ENCODE data around the gene ARHGEF37.

Gene ARHGEF37

DNA sequence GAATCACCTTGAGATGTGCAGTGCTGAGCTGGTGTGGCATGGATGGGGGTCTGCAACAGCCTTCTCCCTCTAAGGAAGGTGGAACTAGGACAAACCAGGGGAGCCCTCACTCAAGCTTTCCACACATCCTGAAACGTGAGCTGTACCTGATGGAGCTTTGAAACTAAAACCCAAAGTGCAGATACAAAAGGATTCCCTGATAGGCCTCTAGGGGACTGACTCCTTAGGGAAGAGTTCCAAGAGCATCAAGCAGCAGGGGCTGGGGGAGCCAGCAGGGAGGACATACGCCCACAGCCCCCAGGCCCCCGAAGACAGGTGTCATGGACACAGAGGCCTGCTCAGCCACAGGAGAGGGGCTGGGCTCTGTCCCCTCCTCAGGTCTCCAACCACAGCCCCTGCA is 17.7 kb downstream of the ARHGEF37 start:
- FAIRE-seq (no peak), DNase-seq (ENCODE audit: insufficient read length, low spot score) (no peak)

DNA sequence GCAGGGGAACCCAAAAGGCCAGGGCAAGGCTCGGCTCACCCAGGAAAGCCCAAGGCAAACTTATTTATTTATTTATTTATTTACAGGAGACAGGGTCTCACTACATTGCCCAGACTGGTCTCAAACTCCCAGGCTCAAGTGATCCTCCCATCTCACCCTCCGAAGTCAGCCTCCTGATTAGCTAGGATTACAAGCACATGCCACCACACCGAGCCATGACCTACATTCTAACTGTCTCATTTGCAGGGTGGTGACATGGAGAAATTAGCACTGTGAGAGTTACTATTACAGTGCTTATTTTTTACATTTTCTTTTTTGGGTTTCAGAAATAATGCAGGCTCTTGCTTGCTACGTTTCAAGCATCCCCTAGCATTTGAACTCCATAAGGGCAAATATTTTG is 18.1 kb downstream of the ARHGEF37 start:
- DNase-seq (ENCODE audit: insufficient read length, low spot score) (no peak), FAIRE-seq (no peak)

DNA sequence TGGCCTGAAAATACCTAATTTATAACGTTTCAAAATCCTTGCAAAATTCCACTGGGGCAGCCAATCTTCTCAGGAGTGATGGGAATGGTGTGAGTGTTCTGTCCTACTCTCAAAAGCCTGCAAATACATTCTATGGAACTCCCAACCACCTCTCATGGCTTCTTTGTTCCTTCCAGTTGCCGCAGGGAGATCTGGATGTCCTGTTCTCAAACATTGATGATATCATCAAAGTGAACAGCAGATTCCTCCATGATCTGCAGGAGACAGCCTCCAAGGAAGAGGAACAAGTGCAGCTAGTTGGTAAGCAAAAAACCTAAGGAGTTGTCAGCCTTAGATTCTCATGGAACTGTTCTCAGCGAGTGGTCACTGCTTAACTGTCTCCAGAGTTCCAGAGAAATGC is 19.6 kb downstream of the ARHGEF37 start:
- FAIRE-seq (no peak), DNase-seq (ENCODE audit: insufficient read length, low spot score) (no peak)

DNA sequence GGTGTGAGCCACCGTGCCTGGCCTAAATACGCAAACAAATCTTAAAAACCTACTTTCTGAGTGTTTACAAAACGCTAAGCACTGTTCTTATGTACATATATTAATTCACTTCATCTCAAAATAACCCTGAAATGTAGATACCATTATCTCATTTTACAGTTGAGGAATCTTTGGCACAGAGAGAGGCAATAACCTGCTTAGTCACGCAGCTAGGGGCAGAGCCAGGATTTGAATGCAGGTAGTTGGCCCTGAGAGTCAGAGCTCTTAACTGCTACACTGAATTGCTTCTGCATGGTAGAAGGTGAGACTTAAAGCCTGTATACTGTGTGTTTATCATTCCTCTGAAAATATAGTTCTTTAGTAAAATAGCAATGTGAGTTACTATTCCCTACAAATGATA is 21.9 kb downstream of the ARHGEF37 start:
- FAIRE-seq (no peak), DNase-seq (ENCODE audit: insufficient read length, low spot score) (no peak)

DNA sequence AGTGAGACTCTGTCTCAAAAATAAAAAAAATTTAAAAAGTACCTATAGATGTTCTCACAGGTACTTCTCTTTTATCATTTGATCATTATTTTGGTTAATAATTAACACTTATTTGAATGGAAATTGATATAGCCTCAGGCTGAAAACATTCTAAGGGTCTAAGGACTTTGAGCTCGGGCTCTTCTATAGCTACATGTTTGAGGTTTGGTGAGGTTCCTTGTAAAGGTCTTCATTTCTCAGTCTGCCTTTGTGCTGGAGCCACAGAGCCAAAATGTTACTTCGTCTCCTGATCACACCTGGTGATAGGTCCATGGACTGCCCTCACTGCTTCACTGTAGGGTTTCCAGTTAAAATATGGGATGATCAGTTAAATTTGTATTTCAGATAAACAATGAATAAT is 22.6 kb downstream of the ARHGEF37 start:
- DNase-seq (ENCODE audit: insufficient read length, low spot score) (no peak), FAIRE-seq (no peak)

DNA sequence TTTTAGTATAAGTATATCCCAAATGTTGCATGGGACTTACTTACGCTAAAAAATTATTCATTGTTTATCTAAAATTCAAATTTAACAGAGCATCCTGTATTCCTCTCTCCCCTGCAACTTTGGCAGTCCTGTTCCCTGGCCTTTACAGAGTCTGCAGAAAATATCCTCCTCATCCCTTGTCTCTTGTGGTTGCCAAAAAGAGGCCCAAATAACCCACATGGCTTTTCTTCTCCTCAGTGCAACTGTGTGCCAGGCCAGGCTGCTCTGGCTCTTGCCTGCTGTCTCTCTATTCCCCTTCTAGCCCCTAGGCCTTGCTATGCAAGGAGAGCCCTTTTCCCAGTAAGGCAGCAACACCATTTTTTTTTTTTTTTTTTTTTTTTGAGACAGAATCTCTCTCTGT is 23.0 kb downstream of the ARHGEF37 start:
- no peak for DNase-seq (ENCODE audit: insufficient read length, low spot score)
- no peak for FAIRE-seq

DNA sequence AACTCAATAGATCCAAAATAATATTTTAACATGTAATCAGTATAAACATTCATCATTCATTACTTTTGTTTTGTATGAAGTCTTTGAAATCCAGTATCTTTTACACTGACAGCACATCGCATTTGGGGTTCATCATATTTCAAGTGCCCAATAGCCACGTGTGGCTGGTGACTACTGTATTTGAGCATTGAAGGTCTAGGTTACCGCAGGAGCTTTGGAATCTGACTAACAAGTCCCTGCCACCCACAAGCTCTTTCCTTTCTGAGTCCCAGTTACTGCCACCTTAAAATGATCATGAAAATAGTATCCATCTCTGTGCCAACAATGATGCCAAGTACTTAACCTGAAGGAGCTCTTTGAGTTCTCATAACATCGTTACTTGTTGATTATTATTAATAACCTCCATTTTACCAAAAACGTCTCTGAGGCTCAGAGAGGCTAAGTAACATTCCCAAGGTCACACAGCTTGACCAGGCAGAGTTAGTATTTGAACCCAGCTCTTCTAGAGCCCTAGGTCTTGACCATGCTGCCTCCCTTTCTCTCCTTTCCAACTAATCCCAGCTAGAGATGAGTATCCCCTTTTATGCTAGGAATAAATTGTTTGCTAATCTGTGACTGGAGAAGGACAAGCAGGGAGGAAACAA is 24.2 kb downstream of the ARHGEF37 start:
- DNase-seq (ENCODE audit: insufficient read length, low spot score) (no peak), FAIRE-seq (no peak)

DNA sequence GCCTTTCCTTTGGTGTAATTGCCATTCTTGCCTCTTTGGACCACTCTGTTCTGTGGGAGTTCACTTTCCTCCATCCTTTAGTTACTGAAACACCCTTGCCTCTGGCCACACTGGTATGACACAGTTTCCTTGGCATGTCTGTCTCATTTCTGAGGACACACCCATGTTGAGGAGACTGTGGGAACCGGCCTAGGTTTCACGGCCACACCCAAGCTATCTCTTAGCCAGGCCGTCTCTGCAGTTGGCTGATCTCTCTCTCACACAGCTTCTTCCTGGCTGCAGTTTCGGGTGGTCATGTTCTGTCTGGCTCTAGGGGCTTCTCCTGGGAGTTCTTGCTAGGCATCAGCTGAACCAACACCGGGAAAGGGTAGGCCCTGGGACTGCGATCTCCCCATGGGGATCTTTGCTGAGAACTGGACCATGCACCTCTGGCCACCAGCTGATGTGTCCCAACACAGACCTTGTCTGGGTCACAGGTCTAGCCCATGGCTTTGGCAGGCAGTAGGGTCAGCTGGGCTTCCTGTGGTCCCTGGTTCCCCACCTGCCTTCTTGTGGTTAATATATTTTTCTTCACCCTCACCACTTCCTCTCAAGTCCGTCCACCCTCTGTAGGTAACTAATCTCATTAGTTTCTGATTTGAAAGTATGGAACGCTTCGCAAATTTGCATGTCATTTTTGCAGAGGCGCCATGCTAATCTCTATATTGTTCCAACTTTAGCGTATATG is 24.9 kb downstream of the ARHGEF37 start:
- DNase-seq (ENCODE audit: insufficient read length, low spot score) (peak; percentile 69), FAIRE-seq (no peak)

DNA sequence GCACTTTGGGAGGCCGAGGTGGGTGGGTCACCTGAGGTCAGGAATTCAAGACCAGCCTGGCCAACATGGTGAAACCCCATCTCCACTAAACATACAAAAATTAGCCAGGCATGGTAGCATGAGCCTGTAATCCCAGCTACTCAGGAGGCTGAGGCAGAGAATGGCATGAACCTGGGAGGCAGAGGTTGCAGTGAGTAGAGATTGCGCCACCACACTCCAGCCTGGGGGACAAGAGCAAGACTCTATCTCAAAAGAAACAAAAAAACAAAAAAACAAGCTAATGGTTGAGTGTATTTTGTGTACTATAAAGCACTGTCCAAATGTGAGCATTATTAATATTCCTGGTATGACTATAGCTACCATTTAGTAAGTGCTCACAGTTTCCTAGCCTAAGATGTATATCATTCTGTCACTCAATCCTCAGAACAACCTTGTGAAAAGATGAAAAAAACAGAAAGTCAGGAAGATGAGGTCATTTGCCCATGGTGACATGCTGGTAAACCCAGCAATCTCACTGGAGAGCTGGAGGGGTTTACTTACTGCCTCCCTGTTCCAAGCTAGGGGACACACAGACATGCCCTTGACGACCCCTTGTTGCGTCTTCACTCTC is 27.7 kb downstream of the ARHGEF37 start:
- DNase-seq (ENCODE audit: insufficient read length, low spot score) (no peak), FAIRE-seq (no peak)

DNA sequence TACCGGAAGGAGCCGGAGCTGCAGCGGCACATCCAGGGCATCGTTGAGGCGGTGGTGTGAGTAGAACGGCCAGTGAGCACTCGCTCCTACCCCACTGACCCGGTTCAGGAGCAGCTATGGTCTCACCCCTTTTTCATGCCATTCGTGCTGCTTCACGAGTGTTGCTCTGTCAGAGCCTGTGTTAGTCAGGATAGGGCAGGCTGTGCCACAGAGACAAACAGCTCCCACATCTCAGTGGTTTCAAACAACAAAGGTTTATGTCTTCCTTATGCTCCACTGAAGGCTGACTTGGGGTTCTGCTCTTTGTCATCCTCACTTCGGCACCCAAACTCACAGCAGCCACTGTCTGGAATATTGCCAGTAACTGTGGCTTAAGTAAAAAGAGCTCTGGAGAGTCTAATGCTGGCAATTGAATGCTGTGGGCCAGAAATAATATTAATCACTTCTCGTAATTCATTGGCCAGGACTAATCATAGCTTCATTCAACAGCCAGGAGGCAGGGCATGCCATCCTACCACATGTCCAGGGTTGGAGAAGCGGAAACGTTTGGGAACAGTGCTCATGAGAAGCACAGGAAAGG is 28.4 kb downstream of the ARHGEF37 start:
- no peak for FAIRE-seq
- no peak for DNase-seq (ENCODE audit: insufficient read length, low spot score)

DNA sequence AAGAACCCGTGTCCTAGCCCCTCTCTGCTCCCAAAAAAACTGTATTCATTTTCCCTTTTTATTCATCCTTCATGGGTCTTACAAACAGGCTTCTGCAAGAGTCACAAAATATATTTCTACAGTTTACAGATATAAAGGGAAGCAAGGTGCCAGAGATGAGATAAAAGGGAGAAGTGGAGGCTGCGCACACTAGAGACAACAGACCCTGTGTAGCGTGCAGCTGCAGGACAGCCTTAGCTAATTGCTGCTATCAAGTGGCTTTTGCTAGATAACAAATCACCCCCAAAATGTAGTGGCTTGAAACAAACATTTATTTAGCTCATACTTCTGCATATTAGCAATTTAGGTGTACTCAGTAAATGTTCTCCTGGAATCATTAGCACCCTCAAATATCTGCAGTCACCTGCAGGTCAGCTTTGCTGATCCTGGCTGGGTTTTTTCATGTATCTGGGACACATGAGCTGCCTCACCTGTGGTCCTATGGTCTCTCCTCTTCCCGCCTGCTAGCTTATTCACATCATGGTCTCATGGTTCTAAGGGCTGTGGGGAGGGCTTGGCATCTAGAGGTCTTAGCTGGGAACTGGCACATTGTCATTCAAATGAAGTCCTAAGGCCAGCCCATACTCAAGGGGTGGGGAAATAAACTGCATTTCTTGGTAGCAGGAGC is 29.4 kb downstream of the ARHGEF37 start:
- FAIRE-seq (no peak), DNase-seq (ENCODE audit: insufficient read length, low spot score) (no peak)

DNA sequence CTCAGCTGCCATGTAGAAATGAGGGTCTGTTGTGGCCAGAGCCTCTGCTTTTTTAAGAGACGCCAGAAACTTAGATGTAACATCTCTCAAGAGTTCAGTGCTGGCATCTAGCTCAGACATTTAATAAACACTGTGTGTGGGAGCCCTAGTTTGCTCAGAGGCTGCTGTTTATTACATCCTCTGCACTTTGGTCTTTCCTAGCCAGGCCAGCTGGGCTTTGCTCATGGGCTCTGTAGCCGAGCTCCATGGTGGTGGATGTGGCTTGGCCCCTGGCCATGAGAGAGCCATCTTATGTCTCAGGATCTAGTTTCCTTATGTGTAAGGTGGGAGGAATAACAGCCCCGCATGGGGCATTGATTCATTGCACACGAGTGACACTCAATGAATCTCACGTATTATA is 30.0 kb downstream of the ARHGEF37 start:
- DNase-seq (ENCODE audit: insufficient read length, low spot score) (no peak), FAIRE-seq (no peak)

DNA sequence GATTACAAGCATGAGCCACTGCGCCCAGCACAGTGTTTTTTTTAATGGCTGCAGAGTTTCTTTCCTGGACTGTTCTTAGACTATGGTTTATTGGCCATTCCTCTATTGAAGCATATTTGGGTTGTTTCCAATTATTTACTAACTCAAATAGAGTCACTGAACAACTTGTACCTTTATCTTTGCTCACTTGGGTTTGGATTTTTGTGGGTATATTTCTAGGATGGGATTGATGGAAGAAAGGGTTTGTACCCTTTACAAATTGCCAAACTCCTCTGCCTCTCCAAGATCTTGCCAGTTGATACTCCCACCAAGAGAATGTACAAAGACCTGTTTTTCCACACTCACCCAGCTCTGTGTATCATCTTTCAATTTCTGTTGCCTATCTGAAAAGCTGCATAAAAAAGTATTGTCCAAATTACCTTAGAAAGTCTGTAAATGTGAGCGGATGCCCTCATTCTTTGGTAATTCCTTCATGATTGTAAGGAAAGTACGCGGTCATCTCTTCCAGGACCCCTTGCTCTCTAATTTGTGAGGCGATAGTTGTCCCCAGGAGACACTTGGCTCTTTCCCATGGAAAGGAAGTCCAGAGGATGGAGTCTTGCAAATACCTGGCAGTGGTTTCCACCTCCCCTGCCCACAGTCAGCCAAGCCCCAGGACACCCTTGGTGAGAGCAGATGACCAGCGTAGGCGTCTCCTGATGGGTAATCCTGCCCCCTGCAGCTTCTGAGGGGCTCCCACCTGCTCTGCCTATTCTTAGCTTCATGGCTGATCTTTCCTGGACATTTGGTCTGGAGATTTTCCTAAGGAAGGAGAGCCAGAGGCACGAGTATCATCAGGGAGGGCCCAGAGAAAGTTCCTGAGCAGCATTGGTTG is 33.0 kb downstream of the ARHGEF37 start:
- no peak for DNase-seq (ENCODE audit: insufficient read length, low spot score)
- FAIRE-seq: no peak

DNA sequence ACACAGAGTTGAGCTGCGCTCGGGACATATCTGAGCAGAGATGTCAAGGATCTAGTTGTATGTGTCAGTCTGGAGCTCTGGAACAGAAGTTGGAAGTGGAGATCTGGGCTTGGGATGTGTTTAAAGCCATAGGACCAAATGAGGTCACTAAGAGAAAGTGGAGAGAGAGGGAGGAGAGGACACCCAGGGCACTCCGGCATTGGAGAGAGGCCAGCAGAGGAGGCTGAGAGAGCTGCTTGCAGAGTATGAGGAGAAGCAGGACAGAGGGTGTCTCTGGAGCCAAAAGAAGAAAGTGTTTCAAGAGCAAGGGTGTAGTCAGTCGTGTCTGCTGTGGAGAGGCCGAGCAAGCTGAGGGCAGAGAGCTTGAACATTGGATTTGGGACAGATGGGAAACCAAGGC is 34.7 kb downstream of the ARHGEF37 start:
- FAIRE-seq: no peak
- DNase-seq (ENCODE audit: insufficient read length, low spot score): no peak

DNA sequence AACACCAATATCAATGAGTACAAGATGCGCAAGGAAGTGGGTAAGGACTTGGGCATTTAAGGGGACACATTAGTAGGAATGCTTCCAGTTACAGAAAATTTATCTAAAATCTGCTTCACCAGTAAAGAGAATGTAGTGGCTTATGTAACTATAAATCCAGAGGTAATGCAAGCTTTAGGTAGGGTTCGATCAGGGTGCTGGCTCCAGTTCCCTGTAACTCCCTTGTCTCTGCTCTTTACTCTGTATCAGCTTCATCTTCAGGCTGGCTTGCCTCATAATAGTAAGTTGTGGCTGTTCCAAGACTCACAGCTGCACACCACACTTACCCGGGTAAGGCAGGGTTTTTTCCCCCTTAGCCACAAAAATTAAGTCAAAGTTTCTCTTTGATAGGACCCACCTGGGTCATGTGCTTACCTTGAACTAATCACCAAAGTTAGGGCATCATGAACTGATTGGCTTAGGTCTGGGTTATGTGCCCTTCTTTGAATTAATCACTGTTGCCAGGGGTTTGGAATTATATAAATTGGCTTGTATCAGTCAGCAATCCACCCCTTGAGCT is 35.5 kb downstream of the ARHGEF37 start:
- DNase-seq (ENCODE audit: insufficient read length, low spot score): no peak
- FAIRE-seq: no peak

DNA sequence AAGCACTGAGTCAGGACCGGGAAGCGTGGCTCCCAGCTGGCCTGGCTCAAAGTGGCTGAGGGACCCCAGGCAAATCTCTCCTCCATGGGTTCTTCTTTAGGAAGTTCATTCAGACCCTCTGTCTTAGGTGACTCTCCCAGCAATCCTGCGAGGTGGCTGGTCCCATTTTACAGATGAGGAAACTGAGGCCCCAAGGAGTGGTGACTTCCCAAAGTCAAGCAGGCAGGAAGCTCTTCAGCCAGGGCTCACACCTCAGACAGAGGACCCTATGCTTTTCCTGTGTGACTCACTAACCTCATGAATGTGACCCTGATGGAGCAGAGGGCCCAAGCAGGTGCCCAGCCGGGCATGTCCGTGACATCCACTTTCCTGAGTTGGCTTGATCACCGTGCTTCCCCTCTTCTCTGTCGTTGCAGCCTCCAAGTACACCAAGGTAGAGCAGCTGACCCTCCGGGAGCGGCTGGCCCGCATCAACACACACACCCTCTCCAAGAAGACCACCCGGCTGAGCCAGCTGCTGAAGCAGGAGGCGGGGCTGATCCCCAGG is 36.5 kb downstream of the ARHGEF37 start:
- DNase-seq (ENCODE audit: insufficient read length, low spot score) (no peak), FAIRE-seq (no peak)

DNA sequence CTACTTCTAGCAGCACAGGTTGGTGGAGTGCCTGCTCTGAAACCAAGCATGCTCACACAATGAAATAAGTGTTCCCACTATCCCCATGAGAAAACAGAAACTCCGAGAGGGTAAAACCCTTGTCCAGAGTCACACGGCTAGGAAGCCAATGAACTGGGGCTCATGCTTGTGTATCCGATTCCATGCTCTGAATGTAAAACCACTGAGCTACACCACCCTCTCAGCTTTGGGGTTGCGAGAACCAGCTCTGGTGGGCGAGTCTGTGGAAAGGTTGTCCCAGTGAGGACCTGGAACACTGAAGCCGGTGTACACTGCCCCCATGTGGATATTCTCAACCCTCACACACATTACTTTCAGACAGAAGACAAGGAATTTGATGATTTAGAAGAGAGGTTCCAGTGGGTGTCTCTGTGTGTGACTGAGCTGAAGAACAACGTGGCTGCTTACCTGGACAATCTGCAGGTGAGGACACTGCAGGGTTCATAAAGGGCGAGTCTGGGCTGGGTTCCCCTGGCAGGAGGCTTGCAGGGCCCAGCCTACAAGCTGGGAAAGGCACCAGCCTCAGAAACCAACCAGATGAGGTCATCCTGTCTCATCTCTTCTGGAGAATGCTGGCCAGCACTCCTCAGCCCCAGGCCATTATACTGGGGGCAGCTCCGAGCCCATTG is 37.4 kb downstream of the ARHGEF37 start:
- peak; percentile 77 for DNase-seq (ENCODE audit: insufficient read length, low spot score)
- no peak for FAIRE-seq

DNA sequence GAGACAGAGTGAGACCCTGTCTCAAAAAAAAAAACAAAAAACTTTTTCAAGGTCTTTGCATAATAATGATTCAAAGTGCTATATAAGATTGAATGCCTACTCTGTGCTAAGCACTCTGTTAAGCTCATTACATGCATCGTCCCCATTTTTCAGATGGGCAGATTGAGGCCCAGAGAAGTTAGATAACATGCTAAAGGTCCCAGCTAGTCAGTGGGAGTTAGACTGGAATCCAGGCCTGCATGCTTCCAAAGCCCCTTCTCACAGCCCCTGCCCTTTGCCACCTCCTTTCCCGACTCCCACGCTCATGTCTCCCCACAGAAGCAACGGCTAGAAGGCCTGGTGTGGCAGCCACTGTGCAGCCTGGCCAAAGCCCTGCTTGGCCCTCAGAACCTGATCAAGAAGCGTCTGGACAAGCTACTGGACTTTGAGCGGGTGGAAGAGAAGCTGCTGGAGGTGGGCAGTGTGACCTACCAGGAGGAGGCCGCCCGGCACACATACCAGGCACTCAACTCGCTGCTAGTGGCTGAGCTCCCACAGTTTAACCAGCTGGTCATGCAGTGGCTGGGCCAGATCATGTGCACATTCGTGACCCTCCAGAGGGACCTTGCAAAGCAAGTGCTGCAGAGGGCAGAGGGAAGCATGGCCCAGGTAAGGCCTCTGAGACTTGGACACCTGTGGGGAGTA is 40.3 kb downstream of the ARHGEF37 start:
- DNase-seq (ENCODE audit: insufficient read length, low spot score) (no peak), FAIRE-seq (no peak)

DNA sequence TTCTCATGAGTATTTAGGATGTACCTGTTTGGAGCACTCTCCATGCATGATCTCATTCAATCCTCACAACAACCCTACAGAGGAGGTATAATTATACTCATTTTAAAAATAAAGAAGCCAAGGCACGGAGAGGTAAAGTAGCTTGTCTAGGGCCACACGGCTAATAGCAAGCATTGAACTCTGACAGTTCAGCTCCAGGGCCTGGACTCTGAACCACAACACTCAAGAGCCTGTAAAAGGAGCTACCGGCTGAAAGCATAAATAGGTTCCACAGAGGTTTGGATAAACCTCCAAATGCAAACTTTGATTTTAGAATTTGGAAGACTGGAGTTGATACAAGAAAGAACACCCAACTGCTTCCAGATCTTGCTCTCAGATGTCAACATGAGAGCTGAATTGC is 41.2 kb downstream of the ARHGEF37 start:
- no peak for FAIRE-seq

More for the DNA sequence above, 41.2 kb downstream of the ARHGEF37 start:
- no peak for DNase-seq (ENCODE audit: insufficient read length, low spot score)

All from HTR-8/SVneo (cell line).